Esophagus squamous epithelium (tissue), 4 donors: ENCODE results near the gene ENDOG.

ENCODE experiments used
- POLR2A ChIP-seq, 4 donors: fragments of 450-650 bp; IDR thresholded peaks; one replicate each; pipeline ENCODE4 v1.6.1; 2017; ENCODE audit warnings: antibody characterized with exemption in 4 of 4, mild to moderate bottlenecking in 4 of 4, moderate library complexity in 3 of 4
- TF ChIP-seq, protein P1 (sequence below), 6 experiments: fragments of 450-650 bp in 4 of 6; fragments of 200-600 bp in 2 of 6; sonication (generic) in 2 of 6; IDR thresholded peaks; one replicate each; pipeline ENCODE4 v1.5.1; 2016 to 2019; ENCODE audit warnings: antibody characterized with exemption in 6 of 6, mild to moderate bottlenecking in 4 of 6, moderate library complexity in 4 of 6

DNA sequence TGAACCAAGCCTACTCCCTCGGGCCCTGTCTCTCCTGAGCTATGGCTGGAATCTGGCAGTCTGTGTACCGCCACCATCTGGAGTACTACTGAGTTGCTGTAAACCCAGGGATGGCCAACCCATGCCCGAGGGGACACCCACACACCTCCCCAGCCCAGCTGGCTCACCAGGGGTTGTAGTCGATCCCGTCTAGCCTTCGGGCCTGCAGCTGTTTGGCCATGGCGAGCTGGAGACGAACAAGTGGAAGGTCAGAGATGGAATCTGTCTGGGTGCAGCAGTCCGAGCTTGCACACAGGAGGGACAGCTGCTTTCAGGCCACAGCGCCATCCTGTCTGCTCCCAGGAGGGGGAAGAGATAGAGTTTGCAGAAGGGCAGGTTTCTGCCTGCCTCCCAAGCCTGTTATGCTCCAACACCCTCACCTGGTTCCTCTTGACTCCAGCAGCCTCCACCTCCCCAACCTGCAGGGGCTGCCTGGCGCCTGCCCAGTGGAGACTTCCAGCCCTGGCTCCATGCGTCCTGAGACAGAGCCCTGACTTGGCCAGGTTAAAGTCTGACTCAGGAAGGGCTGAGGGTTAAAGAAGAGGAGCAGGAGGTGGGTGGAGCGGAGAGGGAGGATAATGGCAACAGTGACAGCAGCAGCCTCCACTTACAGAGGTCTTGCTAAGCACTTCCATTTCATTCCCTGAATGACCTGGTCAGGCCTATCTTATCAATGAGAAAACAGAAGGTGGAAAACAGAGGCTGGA lies 27.1 kb downstream of the ENDOG start:
- TF ChIP-seq, protein P1, sequence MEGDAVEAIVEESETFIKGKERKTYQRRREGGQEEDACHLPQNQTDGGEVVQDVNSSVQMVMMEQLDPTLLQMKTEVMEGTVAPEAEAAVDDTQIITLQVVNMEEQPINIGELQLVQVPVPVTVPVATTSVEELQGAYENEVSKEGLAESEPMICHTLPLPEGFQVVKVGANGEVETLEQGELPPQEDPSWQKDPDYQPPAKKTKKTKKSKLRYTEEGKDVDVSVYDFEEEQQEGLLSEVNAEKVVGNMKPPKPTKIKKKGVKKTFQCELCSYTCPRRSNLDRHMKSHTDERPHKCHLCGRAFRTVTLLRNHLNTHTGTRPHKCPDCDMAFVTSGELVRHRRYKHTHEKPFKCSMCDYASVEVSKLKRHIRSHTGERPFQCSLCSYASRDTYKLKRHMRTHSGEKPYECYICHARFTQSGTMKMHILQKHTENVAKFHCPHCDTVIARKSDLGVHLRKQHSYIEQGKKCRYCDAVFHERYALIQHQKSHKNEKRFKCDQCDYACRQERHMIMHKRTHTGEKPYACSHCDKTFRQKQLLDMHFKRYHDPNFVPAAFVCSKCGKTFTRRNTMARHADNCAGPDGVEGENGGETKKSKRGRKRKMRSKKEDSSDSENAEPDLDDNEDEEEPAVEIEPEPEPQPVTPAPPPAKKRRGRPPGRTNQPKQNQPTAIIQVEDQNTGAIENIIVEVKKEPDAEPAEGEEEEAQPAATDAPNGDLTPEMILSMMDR (IDR thresholded peaks at IDR 0.05): peak in 4 of 6 experiments; percentile 15 to 55 (median 21)
- no peak for TF ChIP-seq POLR2A (IDR thresholded peaks at IDR 0.05)
